Transverse colon (tissue), 3 donors: ENCODE data around the gene SNX6.

Source experiments
- EP300 ChIP-seq: sonication (generic); formaldehyde crosslinking; IDR thresholded peaks from one replicate; pipeline ENCODE4 v1.6.1; 2017; ENCODE audit warnings: antibody characterized with exemption, low read depth
- TF ChIP-seq, protein P1 (sequence below), 5 experiments: fragments of 200-600 bp in 3 of 5; fragments of 450-650 bp in 2 of 5; sonication (generic) in 3 of 5; IDR thresholded peaks; 1 replicate in 2 of 5; 2 replicates in 3 of 5; pipeline ENCODE4 v1.5.1; 2016 to 2017; ENCODE audit warnings: antibody characterized with exemption in 5 of 5, inconsistent platforms in 3 of 5, mild to moderate bottlenecking in 2 of 5, moderate library complexity in 1 of 5

DNA sequence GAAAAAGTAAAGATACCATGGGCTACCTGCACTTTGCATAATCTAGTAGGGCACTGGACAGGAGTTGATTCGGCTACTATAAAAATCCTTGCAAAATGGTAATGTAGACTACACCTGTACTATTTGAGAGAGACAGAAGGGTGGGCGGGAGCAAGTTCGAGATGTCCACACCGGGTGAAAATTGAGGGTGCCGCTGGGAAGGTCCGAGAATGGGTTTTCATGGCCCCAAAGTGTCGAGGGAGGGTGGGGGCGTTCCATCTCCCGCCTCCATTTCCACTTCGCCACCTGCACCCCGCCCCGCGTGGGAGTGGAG, 648 bp downstream of the SNX6 start:
- TF ChIP-seq EP300 = no peak
- TF ChIP-seq, protein P1, sequence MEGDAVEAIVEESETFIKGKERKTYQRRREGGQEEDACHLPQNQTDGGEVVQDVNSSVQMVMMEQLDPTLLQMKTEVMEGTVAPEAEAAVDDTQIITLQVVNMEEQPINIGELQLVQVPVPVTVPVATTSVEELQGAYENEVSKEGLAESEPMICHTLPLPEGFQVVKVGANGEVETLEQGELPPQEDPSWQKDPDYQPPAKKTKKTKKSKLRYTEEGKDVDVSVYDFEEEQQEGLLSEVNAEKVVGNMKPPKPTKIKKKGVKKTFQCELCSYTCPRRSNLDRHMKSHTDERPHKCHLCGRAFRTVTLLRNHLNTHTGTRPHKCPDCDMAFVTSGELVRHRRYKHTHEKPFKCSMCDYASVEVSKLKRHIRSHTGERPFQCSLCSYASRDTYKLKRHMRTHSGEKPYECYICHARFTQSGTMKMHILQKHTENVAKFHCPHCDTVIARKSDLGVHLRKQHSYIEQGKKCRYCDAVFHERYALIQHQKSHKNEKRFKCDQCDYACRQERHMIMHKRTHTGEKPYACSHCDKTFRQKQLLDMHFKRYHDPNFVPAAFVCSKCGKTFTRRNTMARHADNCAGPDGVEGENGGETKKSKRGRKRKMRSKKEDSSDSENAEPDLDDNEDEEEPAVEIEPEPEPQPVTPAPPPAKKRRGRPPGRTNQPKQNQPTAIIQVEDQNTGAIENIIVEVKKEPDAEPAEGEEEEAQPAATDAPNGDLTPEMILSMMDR (IDR thresholded peaks at IDR 0.05) = no peak
